Neural crest cell (in vitro differentiated cells): ENCODE results near the gene C1QTNF5. TPM values are rescaled to one million over a fixed set of nuclear protein-coding genes. Genes with fewer than 3 reads are reported as not detected.
"Not testable (repeated sequence)": the region's sequence is repeated elsewhere in the genome, so short reads cannot be mapped to it uniquely, and the experiment has no call there.

Source experiments
- DNase-seq: peaks from one replicate; pipeline ENCODE4 v3.0.0; 2021; ENCODE audit warnings: low read depth, mixed read lengths, low spot score
- H3K27ac Mint-ChIP-seq: one replicate; pipeline ENCODE4 v1.8.0; 2021; ENCODE audit warnings: mild to moderate bottlenecking, mixed read lengths; ENCODE audit not compliant: unreplicated experiment
- H3K27me3 Mint-ChIP-seq: 2 replicates; pipeline ENCODE4 v1.8.0; 2021; ENCODE audit warnings: low read depth, mild to moderate bottlenecking, mixed read lengths
- H3K36me3 Mint-ChIP-seq: 2 replicates; pipeline ENCODE4 v1.8.0; 2021; ENCODE audit warnings: low read depth, mild to moderate bottlenecking, mixed read lengths
- H3K4me1 Mint-ChIP-seq: 2 replicates; pipeline ENCODE4 v1.8.0; 2021; ENCODE audit warnings: mixed read lengths
- H3K4me3 Mint-ChIP-seq: one replicate; pipeline ENCODE4 v1.8.0; 2021; ENCODE audit warnings: mild to moderate bottlenecking, mixed read lengths
- H3K9me3 Mint-ChIP-seq: 2 replicates; pipeline ENCODE4 v1.8.0; 2021; ENCODE audit warnings: mixed read lengths
- long read RNA-seq: library from polyadenylated mRNA; unstranded; transcript quantifications from one replicate; pipeline ENCODE4 v2.0.0, GENCODE V29; 2020
- total RNA-seq: library from RNA; stranded (reverse); gene quantifications from 2 replicates; pipeline ENCODE4 v1.2.1, GENCODE V29; 2021
- TF ChIP-seq, protein P1 (sequence below): fragments of 200-600 bp; sonication (generic); conservative IDR thresholded peaks from 2 replicates; pipeline ENCODE4 v1.5.0; 2021; ENCODE audit warnings: antibody characterized with exemption, mild to moderate bottlenecking

The C1QTNF5 gene, protein sequence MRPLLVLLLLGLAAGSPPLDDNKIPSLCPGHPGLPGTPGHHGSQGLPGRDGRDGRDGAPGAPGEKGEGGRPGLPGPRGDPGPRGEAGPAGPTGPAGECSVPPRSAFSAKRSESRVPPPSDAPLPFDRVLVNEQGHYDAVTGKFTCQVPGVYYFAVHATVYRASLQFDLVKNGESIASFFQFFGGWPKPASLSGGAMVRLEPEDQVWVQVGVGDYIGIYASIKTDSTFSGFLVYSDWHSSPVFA
- total RNA-seq = 1.9 and 2.1 TPM in 2 replicates
- long read RNA-seq = 0 reads

DNA sequence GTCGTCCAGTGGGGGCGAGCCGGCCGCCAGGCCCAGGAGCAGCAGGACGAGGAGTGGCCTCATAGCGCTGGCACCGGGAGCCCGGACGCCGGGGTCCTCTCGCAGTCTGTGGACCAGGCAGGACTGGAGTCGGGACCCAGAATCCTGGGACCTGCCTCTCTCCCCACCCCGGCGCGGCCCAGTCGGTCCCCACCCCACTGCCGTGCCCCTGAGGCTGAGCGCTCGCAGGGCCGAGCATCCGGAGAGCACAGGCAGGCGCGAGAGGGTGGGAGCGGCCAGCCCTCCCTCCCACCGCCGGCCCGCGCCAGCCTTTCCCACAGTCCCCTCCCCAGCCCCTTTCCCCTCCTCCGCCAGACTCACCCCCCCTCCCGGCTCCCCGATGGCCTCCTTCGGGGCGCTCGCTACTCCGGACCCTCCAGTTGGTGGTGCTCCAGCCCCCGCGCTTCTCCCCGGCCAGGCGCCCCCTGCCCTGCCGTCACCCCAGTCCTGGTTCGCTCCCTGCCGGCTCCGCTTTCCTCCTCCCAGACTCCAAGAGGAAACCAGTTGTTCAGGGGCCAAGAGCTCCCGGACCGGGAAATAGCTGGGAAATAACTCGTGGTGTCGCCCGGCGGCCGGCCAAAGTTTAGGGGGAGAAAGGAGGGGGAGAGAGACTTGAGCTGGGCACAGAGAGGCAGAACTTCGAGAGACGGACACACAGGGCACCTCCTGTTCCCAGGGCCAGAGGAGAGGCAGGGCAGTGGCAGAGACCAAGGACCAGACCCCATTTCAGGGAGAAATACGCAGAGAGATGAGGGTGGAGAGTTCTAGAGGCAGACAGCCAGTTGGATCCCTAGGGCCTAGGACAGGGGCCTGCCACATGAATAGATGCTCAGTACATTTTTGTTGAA is at the start of gene C1QTNF5:
TSS of gene C1QTNF5 (minus strand) at position 549 of the 887 bp plus-strand sequence. CDS start at position 63, 486 bp downstream.
- H3K27ac Mint-ChIP-seq = no peak within 1 kb of the TSS
- peak within 1 kb of the TSS; percentile 54 for H3K4me3 Mint-ChIP-seq
- H3K9me3 Mint-ChIP-seq = no peaks in the 10 kb centered on the region
- peaks cover 39% of the 10 kb centered on the region for H3K4me1 Mint-ChIP-seq
- H3K36me3 Mint-ChIP-seq = no peaks in the 10 kb centered on the region
- TF ChIP-seq, protein P1, sequence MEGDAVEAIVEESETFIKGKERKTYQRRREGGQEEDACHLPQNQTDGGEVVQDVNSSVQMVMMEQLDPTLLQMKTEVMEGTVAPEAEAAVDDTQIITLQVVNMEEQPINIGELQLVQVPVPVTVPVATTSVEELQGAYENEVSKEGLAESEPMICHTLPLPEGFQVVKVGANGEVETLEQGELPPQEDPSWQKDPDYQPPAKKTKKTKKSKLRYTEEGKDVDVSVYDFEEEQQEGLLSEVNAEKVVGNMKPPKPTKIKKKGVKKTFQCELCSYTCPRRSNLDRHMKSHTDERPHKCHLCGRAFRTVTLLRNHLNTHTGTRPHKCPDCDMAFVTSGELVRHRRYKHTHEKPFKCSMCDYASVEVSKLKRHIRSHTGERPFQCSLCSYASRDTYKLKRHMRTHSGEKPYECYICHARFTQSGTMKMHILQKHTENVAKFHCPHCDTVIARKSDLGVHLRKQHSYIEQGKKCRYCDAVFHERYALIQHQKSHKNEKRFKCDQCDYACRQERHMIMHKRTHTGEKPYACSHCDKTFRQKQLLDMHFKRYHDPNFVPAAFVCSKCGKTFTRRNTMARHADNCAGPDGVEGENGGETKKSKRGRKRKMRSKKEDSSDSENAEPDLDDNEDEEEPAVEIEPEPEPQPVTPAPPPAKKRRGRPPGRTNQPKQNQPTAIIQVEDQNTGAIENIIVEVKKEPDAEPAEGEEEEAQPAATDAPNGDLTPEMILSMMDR = no peak
- no peak for DNase-seq
- peaks cover 50% of the 10 kb centered on the region for H3K27me3 Mint-ChIP-seq

DNA sequence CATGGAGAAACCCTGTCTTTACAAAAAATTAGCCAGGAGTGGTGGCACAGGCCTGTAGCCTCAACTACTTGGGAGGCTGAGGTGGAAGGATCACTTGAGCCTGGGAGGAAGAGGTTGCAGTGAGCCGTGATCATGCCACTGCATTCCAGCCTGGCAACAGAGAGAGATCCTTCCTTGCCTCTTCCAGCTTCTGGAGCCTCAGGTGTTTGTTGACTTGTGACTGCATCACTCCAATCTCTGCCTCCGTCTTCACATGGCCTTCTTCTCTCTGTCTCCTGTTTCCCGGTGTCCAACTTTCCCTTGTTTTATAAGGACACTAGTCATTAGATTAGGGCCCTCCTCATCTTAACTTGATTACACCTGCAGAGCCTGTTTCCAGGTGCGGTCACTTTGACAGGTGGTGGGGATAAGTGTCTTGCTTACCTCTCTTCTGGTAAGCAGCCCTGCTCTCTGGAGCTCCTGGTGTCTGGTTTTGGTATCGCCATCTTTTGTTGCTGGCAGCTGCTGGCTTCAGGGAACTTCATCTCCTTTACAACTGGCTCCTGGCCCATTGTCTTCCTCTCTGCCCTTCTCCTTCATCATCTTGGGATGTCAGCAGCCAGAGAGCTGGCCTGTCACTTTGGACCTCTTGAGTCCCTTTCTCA is 49.0 kb upstream of the C1QTNF5 start:
- TF ChIP-seq, protein P1 = peak; percentile 53
- Mint-ChIP-seq H3K4me1 (no peaks in the 10 kb centered on the region), H3K27ac (no peak overlapping the region), H3K36me3 (no peaks in the 10 kb centered on the region), H3K9me3 (no peaks in the 10 kb centered on the region), H3K27me3 (peaks cover 10% of the 10 kb centered on the region), H3K4me3 (no peak overlapping the region)
- no peak for DNase-seq

DNA sequence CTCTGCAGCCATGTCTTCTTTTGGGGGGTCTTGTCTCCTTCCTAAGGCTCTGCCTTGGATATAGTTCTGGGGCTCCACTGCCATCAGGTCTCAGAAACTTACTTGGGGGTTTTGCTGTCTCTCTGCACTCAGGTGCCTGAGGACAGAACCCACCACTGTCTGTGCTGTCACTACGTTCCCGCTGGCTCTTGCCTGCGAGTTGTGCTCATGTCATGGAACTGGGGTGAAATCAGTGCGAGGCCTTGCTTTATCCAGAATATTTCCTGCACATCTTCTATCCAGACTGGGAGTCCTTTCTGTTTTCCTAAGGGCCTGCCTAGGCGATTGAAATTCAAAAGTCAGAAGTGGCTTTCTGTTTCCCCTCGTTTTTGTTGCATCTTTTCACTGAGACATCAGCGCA is 47.4 kb upstream of the C1QTNF5 start:
- no peaks in the 10 kb centered on the region for H3K4me1 Mint-ChIP-seq
- TF ChIP-seq, protein P1 = no peak
- H3K36me3 Mint-ChIP-seq = no peaks in the 10 kb centered on the region

DNA sequence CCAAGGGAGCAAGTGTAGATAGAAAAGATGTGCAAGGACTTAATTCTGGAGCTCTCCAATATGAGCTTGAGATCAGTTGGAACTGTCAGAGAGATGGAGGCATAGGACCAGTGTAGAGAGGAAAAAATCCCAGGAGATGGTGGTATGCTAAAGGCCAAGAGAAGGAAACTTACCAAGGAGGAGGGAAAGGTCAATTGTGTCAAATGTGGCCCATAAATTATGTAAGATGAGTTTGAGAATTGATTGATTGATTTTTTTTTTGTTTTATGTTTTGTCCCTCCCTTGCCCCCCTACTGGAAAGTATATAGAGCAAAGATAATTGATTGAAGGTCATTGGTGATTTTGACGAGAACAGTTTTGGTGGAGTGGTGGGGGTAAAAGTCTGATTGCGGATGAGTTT is 43.6 kb upstream of the C1QTNF5 start:
- Mint-ChIP-seq H3K9me3 (no peaks in the 10 kb centered on the region), H3K4me1 (no peaks in the 10 kb centered on the region), H3K27me3 (peaks cover 12% of the 10 kb centered on the region), H3K4me3 (no peak overlapping the region), H3K36me3 (no peaks in the 10 kb centered on the region), H3K27ac (no peak overlapping the region)
- TF ChIP-seq, protein P1 = no peak
- DNase-seq = no peak

More for the DNA sequence above, 47.4 kb upstream of the C1QTNF5 start:
- Mint-ChIP-seq H3K9me3 (no peaks in the 10 kb centered on the region), H3K4me3 (no peak overlapping the region), H3K27me3 (peaks cover 3% of the 10 kb centered on the region), H3K27ac (no peak overlapping the region)
- DNase-seq = no peak

DNA sequence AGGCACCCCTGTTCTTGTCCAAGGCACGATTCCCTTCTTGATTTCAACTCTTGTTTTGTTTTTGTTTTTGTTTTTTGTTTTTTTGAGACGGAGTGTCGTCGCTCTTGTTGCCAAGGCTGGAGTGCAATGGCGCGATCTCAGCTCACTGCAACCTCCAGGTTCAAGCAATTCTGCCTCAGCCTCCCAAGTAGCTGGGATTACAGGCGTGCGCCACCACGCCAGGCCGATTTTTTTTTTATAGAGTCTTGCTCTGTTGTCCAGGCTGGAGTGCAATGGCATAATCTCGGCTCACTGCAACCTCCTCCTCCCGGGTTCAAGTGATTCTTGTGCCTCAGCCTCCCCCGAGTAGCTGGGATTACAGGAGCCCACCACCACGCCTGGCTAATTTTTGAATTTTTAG is 41.8 kb upstream of the C1QTNF5 start:
- H3K36me3 Mint-ChIP-seq, DNase-seq, H3K27ac Mint-ChIP-seq, H3K4me1 Mint-ChIP-seq, H3K9me3 Mint-ChIP-seq, H3K4me3 Mint-ChIP-seq: not testable (repeated sequence)
- peaks cover 14% of the 10 kb centered on the region for H3K27me3 Mint-ChIP-seq
